Measurements from ENCODE around the gene SLC25A52.
"Not testable (repeated sequence)": the region's sequence is repeated elsewhere in the genome, so short reads cannot be mapped to it uniquely, and the experiment has no call there.

Gene SLC25A52, protein sequence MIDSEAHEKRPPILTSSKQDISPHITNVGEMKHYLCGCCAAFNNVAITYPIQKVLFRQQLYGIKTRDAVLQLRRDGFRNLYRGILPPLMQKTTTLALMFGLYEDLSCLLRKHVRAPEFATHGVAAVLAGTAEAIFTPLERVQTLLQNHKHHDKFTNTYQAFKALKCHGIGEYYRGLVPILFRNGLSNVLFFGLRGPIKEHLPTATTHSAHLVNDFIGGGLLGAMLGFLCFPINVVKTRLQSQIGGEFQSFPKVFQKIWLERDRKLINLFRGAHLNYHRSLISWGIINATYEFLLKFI

DNA sequence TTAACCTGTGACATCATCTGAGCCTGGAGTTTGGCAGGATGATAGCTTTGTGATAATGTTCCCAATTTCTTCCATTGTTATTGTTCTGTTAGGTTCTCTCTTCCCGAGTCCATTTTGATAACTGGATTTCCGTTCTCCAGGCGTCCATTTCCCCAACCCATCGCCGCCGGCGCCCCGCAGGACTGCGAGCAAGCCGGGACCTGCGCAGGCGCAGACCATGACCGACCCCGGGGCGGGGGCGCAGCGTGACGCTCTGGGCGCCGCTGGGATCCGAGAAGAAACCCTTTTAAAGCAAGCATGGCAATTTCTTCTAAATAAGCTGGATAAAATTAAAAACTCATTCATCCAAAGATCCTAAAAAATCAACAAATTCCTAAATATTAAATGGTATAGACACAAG lies at the start of gene SLC25A52:
TSS of gene SLC25A52 (minus strand) at position 186 of the 400 bp plus-strand sequence. CDS start 219 bp downstream, outside the sequence.
- H3K4me3 ChIP-seq (ENCODE audit: low read depth, low read length): no peak within 1 kb of the TSS
- no peak for DNase-seq (ENCODE audit: low read depth, low spot score)
- in situ Hi-C loops (cut with HindIII; ENCODE audit: low sequenced_read_pairs): no loop called here
- TF ChIP-seq, protein P1, sequence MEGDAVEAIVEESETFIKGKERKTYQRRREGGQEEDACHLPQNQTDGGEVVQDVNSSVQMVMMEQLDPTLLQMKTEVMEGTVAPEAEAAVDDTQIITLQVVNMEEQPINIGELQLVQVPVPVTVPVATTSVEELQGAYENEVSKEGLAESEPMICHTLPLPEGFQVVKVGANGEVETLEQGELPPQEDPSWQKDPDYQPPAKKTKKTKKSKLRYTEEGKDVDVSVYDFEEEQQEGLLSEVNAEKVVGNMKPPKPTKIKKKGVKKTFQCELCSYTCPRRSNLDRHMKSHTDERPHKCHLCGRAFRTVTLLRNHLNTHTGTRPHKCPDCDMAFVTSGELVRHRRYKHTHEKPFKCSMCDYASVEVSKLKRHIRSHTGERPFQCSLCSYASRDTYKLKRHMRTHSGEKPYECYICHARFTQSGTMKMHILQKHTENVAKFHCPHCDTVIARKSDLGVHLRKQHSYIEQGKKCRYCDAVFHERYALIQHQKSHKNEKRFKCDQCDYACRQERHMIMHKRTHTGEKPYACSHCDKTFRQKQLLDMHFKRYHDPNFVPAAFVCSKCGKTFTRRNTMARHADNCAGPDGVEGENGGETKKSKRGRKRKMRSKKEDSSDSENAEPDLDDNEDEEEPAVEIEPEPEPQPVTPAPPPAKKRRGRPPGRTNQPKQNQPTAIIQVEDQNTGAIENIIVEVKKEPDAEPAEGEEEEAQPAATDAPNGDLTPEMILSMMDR (IDR thresholded peaks at IDR 0.05; ENCODE audit: low read depth, low read length): no peak

DNA sequence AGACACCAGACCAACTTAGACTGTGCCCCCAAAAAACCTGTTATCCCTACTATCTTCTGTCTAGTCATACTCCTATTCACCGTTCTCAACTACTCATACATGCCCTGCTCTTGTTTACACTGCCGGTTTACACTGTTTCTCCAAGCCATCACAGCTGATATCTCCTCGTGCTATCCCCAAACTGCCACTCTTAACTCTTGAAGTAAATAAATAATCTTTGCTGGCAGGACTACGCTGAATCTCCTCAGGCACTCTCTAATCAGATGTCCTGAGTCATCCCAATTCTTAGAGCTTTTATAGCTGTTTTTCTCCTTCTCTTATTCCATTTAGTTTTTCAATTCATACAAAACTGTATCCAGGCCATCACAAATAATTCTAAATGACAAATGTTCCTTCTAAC lies 48.4 kb upstream of the SLC25A52 start:
- H3K4me3 ChIP-seq (ENCODE audit: low read depth, low read length); in situ Hi-C loops (cut with HindIII; ENCODE audit: low sequenced_read_pairs); DNase-seq (ENCODE audit: low read depth, low spot score): not testable (repeated sequence)

DNA sequence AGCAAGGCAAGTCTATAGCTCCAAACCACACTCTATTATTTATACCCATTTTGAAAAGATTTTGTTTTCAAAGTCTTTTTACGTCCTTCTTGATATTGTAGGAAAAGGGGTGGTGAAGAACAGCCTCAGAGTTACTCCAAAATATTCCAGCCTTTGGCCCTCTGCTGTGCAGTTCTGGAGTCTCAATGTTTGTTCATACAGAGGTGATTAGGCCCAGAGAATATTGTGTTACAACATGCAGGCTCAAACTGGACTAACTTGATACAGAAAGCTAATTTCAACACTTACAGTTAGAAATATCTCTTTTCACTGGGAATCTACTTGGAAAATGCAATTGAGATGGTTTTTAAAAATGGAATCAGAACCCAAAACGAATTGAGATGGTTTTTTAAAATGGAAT lies 40.4 kb upstream of the SLC25A52 start:
- in situ Hi-C loops (cut with HindIII; ENCODE audit: low sequenced_read_pairs): no loop called here
- H3K4me3 ChIP-seq (ENCODE audit: low read depth, low read length): no peak overlapping the region
- DNase-seq (ENCODE audit: low read depth, low spot score): no peak
- TF ChIP-seq, protein P1 (IDR thresholded peaks at IDR 0.05; ENCODE audit: low read depth, low read length): no peak

DNA sequence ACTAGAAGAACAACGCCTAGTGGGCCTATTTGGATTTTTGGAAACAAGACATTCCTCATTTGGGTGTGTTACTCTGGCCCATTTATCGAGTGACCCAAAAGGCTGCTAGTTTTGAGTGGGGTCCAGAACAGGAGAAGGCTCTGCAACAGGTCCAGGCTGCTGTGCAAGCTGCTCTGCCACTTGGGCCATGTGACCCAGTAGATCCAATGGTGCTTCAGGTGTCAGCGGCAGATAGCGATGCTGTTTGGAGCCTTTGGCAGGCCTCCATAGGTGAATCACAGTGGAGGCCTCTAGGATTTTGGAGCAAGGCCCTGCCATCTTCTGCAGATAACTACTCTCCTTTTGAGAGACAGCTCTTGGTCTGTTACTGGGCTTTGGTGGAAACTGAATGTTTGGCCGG lies 38.6 kb upstream of the SLC25A52 start:
- H3K4me3 ChIP-seq (ENCODE audit: low read depth, low read length); in situ Hi-C loops (cut with HindIII; ENCODE audit: low sequenced_read_pairs): not testable (repeated sequence)

DNA sequence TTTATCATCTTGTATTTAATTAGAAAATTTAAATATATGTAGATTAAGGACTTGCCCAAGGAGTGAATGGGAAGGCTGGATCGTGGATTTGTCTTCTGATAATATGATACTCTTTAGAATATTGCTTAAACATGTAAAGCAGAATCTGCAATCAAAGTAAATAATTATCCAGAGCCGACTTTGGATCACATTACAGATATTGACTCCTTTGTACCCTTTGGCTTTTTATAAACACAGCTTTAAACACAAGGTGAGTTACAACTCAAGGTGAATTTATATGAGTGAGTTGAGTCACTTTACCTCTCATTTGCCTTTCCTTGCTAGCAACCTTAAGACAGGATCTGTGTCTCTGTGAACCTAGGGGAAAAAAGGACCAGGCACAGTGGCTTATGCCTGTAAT lies 37.7 kb upstream of the SLC25A52 start:
- no peak overlapping the region for H3K4me3 ChIP-seq (ENCODE audit: low read depth, low read length)
- DNase-seq (ENCODE audit: low read depth, low spot score): no peak
- in situ Hi-C loops (cut with HindIII; ENCODE audit: low sequenced_read_pairs): no loop called here
- TF ChIP-seq, protein P1 (IDR thresholded peaks at IDR 0.05; ENCODE audit: low read depth, low read length): no peak

More for the DNA sequence above, 38.6 kb upstream of the SLC25A52 start:
- DNase-seq (ENCODE audit: low read depth, low spot score): not testable (repeated sequence)

DNA sequence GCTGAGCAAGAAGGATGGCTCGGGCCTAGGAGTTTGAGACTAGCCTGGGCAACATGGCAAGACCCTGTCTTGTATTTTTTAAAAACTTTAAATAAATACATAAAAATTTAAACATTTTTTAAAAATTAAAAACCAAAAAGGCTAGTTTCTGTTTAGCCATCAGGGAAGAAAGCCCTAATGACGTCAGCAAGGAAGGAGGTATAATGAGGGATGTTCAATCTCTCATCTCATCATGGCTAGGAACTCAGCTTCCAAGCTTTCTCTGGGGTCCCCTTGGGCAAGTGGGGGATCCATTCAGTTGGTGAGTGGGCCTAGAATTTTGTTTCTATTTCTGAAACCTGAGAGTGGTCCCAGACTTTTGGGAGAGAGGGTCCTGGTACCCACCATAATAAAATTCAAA lies 35.1 kb upstream of the SLC25A52 start:
- TF ChIP-seq, protein P1 (IDR thresholded peaks at IDR 0.05; ENCODE audit: low read depth, low read length): no peak
- no peak for DNase-seq (ENCODE audit: low read depth, low spot score)
- in situ Hi-C loops (cut with HindIII; ENCODE audit: low sequenced_read_pairs): no loop called here
- H3K4me3 ChIP-seq (ENCODE audit: low read depth, low read length): no peak overlapping the region

DNA sequence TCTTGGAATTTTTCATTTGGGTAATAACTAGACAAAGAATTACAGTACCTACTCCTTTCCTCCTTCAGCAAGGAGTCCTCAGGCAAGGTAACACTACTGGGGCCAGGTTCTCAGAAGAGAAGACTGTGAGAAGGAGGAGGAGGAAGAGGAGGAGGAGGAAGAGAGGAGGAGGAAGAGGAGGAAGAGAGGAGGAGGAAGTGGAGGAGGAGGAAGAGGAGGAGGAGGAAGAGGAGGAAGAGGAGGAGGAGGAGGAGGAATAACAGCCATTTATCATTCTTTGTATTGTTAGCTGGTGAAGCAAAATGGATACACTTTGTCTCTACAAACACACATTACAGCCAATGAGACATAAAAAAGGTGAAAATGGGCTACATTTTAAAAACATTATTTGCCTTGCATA lies 32.9 kb upstream of the SLC25A52 start:
- no peak overlapping the region for H3K4me3 ChIP-seq (ENCODE audit: low read depth, low read length)
- in situ Hi-C loops (cut with HindIII; ENCODE audit: low sequenced_read_pairs): no loop called here
- DNase-seq (ENCODE audit: low read depth, low spot score): no peak
- TF ChIP-seq, protein P1 (IDR thresholded peaks at IDR 0.05; ENCODE audit: low read depth, low read length): no peak

DNA sequence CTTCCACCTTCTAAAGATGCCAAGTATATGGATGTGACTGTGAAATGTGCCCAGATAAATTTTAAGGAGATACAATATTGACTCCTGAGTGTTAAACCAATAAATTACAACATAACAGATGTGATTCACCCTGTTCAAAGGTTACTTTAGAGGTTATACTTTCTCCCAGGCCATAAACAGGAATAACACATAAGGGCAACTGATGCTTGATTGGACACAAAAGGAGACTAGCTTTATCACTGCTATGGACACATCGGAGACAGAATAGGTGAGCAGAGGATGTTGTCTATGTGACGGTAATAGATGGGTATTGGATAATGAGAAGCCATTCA lies 31.9 kb upstream of the SLC25A52 start:
- TF ChIP-seq, protein P1 (IDR thresholded peaks at IDR 0.05; ENCODE audit: low read depth, low read length): no peak
- no peak overlapping the region for H3K4me3 ChIP-seq (ENCODE audit: low read depth, low read length)
- in situ Hi-C loops (cut with HindIII; ENCODE audit: low sequenced_read_pairs): no loop called here
- no peak for DNase-seq (ENCODE audit: low read depth, low spot score)
